RKO (cell line): ENCODE results near the gene GRIK3.

ENCODE experiments used
- DNase-seq: peaks from one replicate; pipeline ENCODE4 v3.0.0-alpha.2; 2016; ENCODE audit warnings: low spot score

The GRIK3 gene

DNA sequence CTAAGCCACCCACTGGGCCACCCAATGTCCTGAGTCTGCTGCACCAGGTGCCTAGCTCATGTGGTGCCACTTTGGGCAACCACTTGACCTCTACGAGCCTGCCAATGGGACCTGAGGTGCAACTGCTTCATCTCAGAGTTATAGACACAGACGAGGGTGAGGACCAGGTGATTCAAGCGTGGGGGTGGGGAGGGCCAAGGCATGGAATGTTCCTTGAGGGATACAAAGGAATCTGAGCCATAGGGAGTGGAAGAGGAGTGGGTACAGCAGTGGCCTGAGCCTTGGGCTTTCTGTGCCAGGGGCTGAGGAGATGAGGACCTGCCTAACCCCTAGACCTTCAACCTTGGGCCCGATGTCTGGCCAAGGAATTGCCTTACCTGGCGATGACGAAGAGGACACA, 209.1 kb downstream of the GRIK3 start:
- no peak for DNase-seq

DNA sequence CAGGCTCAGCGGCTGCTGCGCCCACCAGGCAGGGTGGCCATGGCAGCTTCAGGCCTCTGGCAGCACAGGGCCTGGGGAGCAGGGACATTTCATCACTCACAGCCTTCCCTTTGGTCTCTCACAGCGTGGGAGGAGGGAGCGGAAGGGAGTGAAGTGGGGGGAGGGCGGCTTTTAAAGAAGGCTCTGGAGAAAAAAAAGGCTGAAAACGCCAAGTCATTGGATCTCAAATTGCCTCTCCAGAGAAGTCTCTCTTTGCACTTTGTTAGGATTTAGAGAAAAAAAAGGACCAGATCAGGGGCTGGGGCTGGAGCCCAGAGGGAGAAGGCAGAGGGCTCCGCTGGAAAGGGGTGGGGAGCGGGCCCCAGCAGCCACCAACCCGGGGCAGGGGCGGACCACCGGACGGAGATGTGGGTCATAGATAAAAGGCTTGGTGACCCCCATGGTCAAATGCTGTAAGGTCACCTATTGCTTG, 209.9 kb downstream of the GRIK3 start:
- no peak for DNase-seq

DNA sequence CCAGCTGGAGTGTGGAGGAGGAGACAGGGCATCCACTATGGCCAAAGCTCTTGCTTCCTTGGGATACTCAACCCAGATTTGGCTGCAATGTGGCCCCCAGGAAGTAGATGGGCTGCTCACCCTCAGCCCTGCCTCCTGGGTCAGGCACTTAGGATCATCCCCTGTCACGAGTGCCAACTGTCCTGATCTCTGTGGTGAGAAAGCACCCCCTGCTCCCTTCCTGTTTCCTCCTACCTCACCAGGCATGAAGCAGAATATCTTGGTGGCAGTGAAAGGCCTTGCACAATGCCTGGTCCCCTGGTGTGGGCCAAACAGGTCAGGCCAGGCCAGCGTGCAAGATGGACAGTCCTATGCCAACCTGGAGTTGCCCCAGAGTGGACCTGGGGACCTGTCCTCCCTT, 211.7 kb downstream of the GRIK3 start:
- DNase-seq: no peak

DNA sequence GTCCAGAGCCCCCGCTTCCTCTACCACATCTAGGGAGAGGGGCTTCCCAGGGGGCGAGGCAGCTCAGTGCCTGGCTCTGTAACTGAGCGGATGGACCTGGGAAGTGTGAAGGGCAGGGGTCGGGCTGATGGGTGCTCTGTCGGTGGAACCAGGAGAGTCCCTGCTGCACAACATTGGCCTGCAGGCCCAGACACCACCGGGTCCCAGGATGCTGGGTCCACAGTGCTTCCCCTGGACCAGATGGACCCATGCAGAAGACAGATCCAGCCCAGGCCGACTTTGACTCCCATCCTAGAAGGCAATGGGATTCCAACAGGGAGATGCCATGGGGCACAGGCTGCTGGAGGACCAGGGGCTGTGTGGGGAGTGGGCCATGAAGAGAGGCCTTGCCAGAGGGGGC, 212.9 kb downstream of the GRIK3 start:
- no peak for DNase-seq

DNA sequence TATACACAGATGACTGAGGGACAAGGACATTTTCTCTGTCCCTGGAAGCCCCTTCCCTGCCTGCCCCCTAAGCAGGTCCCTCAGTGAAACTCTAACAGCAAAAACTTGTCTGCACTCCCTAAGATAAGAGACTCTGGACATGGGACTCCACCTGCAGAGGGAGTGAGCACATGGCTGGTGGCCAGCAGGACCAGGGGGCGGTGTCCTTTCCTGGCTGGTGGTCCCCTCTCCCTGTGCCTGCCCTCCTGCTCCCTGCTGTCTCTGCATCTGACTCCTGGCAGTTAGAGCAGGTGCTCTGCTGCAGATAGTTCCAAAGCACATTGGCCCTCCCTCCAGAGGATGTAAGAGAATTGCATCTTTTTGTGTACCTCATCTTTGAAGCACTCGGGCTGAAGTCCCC, 215.5 kb downstream of the GRIK3 start:
- no peak for DNase-seq

DNA sequence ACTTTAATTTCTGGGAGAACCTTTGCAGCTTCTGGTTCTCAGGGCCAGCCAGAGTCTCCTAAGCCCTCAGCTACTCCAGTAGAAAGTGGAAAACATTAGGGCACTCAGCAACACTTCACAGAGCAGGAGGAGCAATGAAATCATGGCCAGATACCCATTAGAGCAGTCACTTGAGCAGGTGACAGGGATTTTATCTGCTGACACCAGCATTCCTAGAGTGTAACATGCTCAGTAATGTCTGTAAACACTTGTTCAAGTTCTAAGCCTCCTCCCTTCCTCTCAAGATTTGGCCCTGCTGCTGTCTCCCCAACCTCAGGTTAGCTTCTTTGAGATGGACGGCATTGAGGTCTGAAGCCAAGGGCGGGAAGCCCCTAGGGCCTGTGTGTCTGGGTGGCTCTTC, 218.0 kb downstream of the GRIK3 start:
- no peak for DNase-seq

DNA sequence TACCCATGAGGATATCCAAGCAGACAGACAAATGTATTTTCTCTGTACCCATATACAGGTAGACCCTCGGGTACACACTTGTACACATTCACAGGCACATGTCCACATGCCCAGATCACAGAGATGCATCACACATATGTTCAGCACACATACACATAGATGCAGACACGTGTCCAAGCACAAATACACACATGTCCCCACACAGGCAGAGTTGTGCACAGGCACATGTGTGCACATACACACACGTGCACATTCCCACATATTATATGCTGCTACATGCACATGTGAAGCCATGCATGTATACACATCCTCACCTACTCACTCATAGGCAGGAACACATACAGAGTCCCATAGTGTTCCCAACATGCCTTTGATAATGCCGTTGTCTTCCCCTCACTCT, 219.5 kb downstream of the GRIK3 start:
- DNase-seq: no peak

DNA sequence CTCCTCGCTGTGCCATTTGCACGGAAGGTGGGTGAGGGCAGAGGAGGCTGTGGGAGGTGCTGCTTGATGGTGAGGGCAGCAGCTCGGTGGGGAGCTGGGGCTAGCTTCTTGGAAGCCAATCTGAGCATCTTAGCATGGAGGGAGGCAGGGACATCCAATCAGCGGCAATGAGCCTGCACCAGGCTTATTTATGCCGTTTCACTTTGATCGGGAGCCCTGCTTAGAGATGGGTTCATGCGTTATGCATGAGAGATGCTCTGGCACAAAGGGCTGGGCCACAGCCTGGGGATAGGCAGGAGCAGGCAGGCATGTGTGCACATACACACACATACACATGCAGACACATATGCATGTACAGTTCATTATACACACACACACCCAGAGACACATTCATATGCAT, 220.2 kb downstream of the GRIK3 start:
- DNase-seq: no peak

DNA sequence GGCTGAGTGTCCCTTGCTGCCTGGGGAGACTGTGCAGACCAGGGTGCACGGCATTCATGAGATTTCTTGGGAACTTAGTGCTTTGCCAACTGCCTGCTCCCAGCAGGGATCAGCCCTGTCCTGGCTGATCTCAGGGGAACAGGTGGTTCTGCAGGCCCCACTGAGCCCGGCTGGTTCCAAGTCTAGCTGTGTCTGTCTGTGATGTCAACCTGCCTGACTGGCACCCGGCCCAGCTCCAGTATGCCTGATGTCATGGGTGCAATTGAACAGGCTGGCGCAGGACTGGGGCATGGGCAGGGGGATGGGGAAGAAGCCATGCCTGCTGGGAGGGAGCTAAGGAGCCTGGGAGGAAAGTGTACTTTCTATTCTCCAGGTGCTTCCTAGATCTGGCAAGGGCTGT, 227.1 kb downstream of the GRIK3 start:
- DNase-seq: no peak

DNA sequence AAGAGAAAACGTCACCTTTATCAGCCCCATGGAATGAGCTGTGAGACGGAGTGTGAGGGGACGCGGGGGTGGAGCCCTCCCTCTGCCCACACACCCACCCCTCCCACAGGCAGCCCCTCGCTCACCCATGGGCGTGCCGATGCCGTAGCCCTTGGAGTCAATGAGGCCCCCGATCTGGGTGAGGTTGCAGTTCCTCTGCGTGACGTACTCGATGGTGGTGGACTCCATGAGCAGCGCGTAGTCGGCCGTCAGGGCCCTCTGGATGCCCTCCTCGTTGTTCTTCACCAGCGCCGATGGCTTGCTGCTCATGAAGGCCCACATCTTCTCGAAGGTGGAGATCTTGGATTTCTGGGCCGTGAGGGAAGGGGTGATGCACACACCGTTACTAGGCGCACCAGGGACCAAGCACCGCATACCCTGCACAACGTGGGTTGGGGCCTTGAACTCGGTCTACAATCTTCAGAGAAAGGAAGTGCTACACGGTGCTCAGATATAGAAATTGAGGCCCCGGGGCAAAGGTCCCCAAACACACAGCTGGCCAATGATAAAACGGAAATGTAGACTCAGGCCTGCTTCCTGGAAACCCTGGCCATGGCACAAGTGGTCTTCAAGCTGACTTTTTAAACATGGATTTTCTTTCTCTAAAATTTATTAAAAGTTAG, 228.2 kb downstream of the GRIK3 start:
- no peak for DNase-seq

DNA sequence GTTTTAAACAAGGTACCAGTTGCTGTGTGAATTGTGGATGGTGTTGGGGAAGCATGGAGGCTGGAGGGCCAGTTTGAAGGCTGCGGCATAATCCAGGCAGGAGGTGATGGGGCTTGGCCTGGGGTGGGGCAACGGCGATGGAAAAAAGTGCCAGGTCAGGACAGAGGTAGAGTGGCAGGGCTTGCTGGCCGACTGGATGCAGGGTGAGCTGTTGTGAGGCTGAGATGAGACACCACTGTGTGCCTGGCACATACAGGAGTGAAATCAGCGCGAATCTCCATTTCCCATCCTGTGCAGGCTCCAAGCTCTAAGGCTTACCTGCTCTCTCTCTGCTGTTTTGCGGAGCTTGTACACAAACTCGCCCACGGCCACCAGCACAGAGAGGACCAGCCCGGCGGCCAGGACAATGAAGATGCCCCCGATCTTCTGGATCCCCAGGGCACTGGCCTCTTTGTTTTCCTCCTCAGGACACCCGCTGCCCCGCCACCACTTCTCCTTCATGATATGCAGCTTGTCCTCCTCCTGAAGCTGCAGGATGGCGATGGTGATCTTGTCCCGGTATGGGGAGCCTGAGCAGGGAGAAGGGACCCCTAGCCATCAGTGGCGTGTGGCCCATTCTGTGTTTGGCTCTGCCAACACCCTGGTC, 229.5 kb downstream of the GRIK3 start:
- DNase-seq: no peak

DNA sequence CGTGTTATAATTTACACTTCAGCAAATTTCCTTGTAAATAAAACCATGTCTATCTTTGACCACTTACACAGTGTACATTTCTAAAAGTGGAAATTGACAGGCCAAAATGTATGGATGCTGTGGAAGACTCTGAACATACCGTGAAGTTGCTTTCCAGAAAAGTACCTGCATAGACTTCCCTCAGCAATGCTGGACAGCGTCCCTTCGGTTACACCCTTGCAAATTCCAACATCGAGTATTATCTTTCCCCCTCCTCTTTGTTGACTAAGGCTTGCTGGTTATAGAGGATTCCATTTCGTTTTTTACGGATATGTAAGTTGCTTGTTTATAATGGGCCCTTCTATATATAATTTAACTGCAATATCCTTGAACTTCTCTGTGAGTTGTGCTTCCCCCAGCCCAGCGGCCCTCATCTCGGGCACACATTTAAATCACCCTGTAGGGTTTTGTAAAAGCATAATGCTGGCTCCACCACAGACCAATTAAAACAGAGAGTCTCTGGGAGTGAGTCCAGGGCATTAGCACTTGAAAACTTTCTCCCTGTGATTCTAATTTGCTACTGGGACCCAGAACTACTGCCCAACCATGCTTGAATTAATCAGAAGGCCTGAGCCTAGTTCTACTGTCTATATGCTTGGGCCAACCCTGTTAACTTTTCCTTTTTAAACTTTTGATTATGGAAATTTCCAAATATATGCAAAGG, 230.3 kb downstream of the GRIK3 start:
- DNase-seq: no peak

DNA sequence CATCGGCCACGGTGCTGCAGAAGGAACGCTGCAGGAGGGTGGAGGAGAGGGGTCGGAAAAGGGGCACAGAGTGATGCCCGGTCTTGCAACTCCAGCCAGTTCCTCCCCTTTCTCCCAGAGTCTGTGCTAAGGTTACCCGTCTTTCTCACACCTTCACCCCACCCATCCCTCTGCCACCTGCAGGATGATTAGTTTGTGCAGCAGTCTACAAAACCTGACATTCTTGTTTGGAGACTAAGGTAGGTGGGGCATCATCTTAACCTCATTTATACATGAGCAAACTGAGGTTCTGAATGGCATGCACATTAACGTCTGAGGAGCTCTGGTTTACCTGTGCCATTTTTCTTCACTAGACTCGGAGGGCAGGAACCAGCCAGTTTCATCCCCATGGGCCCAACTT, 232.3 kb downstream of the GRIK3 start:
- DNase-seq: no peak

DNA sequence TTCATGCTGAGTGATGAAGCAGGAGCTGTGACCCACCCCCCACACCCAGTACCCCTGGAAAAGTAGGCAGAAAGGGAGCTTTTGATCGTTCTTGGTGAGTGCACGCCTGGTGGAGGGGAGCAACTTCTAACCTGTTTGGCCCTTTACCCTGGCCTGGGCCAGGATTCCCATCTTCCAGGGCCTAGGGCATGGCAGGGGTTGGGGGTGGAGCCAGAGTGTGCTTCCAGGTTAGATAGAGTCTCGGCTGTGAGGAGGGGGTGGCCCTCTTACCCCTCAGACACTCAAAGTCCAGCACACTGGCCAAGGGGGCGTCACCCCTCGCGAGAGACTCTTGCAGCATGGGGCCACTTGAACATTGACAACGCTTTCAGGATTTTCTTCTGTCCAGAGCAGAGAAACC, 236.6 kb downstream of the GRIK3 start:
- no peak for DNase-seq

DNA sequence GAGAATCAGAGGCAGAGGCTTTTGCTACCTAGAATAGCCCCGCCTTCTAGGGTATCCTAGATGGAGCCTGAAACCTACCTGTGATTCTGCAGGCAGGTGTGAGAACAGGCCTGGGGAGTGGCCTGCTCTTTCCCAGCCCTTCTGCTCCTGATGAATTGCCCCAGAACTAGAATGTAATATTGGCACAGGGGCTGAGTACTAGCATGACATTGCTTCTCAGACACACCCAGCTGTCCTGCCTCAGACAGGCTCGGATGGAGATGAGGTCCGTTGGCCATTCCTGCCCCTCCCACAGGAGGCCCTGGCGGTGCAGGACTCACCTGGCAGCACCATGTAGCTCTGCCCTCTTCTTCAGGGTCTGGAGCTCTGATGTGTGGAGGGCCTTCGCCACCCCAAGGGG, 237.6 kb downstream of the GRIK3 start:
- no peak for DNase-seq

DNA sequence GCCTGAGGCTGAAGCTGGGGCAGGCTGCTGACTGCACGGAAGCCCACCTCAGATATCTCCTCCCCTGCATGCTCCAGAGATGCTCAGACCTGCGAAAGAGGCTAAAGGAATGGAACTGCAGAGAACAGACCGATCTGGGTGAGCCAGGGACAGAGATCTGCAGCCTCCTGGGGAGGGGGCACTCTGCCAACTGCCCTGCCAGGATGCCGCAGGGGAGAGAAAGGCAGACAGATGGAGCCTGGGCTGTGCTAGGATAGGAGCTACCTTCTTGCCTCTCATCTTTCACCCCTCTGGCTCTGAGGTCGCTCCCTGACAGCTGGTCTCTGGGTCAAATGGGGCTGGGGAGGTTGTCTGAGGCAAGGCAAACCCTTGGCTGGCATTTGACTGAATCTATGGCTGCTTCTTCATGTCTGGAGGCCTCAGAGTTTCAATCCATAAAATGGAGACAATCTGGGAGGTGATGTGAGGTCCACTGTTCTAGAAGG, 238.2 kb downstream of the GRIK3 start:
- DNase-seq: no peak

DNA sequence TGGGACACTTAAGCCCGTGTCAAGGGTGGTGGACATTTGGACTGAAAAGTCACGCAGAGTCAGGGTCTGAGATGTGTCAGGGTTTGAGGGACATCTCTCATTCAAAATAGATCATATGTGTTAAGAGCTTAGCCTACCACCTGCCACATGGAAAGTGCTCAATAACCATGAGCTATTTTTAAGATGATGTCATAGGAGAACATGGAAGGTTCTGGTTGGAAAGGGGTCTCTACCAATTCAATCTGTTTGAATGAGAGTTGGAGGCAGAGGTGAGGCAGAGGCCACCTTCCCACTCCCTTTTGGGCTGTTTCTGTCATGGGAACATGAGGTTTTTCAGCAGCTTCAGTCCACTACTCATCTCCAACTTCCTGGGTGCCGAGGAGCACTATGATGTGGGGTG, 239.9 kb downstream of the GRIK3 start:
- no peak for DNase-seq

DNA sequence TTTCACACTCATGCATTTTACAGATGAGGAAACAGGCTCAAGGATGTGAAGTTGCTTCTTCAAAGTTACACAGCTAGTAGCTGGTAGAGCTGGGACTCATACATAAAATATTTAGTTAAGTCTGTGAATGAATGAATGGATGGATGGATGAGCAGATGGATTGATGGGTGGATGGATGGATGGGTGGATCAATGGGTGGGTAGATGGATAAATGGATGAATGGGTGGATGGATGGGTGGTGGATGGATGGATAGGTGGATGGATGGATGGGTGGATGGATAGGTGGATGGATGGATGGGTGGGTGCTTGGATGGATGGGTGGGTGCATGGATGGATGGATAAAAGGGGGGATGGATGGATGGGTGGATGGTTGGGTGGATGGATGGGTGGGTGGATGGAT, 240.9 kb downstream of the GRIK3 start:
- no peak for DNase-seq

DNA sequence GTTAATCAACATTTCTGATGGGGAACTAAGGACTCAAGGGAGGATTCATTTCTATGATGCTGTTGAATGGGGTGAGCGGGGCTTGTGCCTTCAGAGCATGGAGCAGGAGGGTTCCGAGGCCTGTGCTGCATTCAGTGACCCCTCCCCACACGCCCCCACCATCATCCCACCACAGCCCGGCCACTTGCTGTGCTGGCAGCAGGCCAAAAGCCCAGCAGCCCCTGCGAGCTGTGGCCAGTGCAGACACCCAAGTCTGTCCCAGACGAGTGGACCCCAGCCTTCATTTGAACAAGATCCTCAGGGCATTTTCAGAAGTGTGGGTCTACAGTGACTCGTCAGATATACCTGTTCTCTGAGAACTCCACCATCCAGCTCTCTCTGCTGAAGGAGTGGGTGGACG, 242.0 kb downstream of the GRIK3 start:
- no peak for DNase-seq

DNA sequence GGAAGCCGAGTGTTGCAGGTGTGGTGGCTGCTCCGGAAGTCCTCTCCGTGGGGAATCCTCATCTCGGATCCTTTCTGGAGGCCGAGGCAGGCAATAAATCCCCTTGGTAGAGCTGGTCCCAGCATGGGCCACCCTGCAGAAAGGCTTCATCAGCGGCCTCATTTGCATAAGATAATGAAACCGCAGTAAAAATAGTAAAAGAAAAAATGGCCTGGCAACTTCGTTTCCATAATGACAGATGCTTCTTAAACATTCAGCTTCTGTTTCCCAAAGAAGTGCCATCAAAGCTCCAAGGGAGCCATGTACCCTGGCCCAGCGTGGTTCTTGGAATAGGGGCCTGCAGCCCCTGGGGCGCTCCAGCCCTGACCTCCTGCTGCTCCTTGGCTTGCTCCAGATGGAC, 244.1 kb downstream of the GRIK3 start:
- DNase-seq: no peak

DNA sequence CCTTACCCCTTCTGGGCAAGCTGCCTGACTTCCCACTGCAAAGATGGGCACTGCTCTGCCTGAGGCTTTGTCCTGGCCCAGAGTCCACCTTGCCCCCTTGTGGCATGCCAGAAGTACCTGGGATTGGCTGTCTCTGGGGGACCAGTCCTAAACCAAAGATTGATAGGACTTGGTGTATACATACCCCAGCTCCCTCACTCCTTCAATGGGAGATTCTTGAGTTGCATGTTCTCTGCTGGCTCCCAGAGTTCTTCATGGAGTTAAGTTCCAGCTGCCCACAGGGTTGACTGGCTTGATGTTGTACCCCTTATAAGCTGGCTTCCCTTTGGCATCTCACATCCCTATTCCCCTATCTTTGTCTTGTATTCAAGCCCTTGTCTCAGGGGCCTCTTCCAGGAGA, 244.8 kb downstream of the GRIK3 start:
- DNase-seq: no peak

DNA sequence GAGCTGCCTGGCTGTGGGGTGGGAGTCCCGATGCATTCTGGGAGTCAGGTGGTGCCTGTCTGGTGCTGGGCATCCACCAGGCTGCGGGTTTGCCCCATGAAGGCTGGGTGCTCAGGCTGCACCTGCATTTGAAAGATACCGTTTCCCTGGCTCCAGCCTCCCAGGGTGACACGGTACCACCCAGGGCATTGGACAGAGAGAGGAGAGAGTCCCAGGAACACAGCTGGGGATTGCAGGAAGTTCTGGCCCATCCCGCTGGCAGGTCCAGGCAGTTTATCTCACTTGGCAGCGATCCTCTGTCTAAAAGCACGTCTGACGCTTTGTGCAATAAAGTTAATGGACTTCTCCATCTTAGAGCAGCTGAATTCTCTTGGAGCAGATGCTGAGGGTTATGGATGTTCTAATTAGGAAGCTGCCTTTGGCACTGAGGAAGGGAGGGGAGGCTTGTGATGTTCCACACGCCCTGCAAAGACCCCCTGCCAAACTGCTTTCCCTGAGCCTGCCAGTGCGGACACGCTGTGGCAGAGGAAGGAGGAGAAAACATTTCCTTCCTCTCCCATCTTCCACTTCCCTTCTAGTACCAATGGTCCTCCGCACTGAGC, 246.9 kb downstream of the GRIK3 start:
- no peak for DNase-seq

DNA sequence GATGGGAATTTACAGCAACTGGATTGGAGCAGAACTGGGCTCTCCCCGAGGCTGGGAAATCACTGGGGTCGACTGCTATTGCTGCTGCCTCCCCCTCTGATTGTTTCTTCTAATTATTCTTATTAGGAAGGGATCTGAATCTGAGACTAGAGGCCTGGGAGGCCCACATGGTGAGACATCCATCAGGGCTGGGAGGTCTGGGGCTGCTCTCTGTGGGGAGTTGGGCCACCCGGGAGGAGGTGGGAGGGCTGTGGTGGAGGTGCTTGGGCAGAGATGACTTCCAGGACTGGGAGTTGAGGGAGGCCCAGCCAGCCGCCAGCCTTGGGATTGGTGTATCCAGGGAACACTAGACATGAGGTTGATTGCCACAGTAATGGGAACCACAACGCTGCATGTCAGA, 247.9 kb downstream of the GRIK3 start:
- DNase-seq: no peak
